Activated CD8-positive, alpha-beta memory T cell treated with anti-CD3 and anti-CD28 coated beads, Interleukin-2, amount 50 U/mL, for 4 hours (primary cell): ENCODE data around the gene FDXACB1.
"Not testable (repeated sequence)": the region's sequence is repeated elsewhere in the genome, so short reads cannot be mapped to it uniquely, and the experiment has no call there.

Experiments
- DNase-seq: peaks from one replicate; pipeline ENCODE4 v3.0.0-alpha.2; 2020

FDXACB1 gene

DNA sequence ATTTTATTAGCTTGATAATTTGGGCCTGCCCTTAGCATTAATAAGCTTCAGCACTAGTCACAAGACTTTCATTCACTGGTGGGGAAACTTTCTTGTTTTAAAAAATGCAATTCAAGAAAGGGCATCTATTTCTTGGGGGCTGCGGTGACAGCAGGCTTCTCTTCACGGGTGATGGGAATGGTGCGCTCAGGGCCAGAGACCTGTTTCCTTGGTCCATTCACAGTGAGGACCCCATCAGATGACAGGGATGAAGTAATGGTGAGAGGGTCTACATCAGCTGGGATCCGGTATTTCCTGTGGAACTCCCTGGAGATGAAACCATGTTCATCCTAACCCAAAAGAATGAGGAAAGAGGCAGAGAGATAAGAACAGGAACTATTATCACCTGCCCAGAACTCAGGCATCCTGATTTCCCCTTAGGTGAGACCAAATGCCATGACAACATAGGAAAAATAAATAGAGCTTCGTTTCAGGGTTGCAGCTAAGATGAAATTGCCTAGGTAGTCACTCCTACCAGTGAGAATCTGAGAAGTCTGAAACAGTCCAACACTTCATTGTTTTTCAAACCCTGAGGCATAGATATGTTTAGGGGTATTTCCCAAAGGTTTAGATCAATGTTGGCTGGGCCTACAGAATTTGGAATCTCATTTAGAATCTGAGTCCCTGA is 29.8 kb upstream of the FDXACB1 start:
- no peak for DNase-seq

DNA sequence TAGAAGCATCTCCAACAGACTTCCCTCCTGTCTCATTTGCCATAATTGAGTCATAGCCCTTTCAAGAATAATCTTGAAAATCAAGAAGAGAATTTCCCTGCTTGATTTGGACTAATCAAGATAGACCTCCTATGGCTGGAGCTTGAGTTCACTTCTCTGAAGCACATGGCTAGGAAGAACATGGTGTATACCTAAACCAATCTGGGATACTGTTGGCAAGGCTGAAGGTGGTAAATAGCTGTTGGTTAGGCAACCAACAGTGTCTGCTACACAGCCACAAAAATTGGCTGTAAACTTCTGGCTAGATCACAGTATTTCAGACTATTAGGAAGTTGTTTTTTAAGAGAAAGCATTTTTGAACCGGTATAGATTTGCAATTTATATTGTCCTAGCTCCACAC is 27.7 kb upstream of the FDXACB1 start:
- DNase-seq, result no peak

DNA sequence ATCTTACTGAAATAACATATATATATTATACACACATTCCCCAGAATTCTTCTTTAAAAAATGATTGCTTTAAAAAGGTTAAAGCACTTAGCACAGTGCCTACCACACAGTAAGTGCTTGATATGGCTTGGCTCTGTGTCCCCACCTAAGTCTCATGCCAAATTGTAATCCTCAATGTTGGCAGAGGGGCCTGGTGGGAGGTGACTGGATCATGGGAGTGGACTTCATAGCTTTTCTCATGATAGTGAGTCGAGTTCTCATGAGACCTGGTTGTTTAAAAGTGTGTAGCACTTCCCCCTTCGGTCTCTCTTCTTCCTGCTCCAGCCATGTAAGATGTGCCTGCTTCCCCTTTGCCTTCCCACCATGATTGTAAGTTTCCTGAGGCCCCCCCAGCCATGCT is 26.4 kb upstream of the FDXACB1 start:
- DNase-seq, result no peak

DNA sequence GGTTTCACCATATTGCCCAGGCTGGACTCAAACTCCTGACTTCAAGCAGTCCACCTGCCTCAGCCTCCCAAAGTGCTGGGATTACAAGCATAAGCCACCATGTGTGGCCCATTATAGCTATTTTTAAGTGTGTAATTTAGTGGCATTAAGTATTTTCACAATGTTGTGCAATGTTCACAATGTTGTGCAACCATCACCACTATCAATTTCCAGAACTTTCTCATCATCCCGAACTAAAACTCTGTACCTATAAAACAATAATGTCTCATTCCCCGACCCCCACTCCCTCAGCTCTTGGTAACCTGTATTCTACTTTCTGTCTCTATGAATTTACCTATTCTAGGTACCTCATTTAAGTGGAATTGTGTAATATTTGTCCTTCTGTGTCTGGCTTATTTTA is 7.9 kb upstream of the FDXACB1 start:
- DNase-seq, result no peak

DNA sequence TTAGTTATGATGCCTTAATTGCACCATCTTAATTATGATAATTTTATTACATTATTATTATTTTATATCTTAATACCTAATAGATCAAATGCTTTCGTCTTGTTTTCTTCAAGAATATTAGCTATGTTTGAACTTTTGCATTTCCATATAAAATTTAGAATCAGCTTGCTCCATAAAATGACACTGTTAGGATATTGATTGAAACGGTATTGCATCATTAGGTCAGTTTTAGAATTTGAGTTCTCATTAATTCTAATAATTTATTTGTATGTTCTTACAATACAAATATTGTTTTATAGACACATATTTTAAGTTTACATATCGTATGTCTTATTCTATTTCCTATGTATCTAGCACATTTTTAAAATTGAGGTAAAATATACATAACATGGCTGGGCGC is 7.1 kb upstream of the FDXACB1 start:
- no peak for DNase-seq

DNA sequence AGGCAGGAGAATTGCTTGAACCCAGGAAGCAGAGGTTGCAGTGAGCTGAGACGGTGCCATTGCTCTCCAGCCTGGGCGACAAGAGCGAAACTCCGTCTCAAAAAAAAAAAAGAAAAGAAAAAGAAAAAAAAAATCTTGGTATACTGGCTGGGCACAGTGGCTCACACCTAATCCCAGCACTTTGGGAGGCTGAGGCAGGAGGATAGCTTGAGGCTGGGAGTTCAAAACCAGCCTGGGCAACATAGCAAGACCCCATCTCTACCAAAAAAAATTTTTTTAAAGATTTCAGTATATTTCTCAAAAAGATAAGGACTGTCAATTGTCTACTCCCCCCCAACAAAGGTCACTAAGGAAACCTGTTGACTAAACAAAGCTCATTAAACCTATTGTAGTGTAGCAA is 6.1 kb upstream of the FDXACB1 start:
- DNase-seq, result not testable (repeated sequence)

DNA sequence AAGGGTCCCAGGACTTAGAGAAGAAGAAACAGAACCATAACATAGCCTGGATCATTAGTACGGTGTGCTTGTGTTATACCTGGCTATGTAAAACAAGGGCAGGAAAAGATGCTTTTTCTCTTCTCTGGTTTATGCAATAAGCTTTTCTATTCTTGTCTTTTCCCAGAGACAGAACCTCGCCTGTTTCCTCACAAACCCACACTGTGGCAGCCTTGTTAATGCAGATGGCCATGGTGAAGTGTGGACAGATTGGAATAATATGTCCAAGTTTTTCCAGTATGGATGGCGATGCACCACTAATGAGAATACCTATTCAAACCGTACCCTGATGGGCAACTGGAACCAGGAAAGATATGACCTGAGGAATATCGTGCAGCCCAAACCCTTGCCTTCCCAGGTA is 3.2 kb upstream of the FDXACB1 start:
- DNase-seq, result no peak

DNA sequence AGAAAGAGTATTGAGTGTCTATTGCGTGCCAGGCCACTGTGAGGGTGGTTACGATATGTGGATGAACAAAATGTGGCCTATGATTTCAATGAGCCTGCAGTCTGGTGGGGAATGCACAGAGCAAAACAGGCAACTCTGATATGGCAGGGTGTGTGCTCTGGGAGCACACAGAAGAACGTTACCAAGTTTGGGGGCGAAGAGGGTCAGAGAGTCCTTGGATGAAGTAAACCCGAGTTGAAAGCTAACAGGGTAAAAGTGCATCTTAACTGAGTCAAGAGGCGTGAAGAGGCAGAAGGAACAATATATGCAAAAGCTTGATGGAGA is 634 bp upstream of the FDXACB1 start:
- DNase-seq, result no peak

DNA sequence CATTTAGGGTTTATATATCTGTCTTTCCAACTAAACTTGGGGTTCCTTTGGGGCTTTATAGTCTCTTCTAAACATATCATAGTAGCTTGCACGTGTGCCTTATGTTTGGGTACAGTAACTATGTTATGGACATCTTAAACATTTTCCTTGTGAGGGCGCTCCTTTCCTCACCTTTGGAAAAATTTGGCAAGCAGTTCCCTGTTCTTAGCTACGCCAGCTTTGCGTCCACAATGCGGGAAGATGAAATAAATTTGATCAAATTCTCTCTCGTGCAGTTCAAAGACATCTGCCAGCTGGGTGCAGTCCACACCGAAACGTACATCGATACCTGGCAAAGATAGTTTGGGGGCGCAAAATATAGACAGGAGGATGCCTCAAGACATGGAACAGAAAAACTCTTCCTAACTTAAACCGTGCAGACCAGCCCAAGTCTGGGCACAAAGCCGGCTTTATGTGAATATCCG is 548 bp downstream of the FDXACB1 start:
- DNase-seq, result no peak

DNA sequence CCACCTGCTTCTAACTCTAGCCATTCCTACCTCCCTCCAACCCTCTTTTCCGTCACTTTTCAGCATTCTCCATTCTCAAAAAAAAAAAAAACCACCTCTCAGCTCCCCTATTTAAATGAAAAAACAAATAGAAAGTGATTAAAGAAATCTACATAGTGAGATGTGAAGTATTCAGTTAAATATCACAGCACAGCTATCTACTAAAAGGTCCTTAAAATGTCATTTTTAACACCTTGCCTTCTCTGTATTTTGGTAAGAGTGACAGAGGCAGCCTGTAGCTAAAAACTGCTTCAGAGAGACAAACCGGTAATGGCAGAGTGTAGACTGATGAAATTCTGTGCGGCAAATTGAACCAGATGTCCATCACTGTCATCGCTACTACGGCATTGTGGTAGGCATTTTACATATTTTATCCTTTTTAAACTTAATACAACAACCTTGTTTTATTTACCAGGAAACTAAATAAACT is 7.2 kb downstream of the FDXACB1 start:
- DNase-seq, result no peak

DNA sequence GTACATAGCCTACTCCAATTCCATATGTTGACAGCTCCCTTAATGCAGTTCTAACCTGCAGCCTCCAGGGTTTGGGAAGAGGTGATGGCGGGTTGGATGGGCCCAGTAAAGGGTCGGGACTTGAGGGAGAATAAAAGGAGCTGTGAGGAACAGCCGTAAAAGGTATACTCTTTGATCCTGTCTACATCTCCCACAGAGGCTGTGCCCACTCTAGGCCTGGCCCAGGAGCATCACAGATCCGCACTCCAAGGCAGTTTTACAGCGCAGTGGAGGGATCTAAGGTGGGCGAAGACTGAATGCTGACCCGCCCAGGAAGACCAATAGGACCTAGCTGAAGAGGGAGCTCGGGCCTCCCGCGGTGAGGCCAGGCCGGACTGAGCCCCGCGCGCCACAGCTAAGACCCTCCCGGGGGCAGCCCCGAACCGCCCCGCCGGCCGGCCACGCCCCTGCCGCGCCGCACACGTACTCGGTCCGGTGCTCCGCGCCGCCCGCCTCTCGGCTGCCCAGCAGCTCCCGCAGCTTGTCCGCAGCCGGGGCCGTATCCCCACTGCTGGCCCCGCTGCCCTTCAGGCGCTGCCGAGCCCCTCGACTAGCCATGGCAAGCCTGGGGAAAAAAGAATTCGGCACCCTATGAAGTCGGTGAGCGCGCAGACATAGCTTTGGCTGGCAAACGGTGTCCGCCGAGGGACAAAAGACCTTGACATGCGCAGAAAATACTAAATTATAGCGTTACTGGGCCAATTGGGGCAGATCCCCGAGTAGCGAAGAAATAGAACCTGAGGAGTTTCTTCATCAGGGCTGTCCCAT is 7.9 kb downstream of the FDXACB1 start, which contains the start of gene ALG9:
Gene ALG9 (minus strand): TSS at position 696 of the 807 bp plus-strand sequence. CDS start 99 bp downstream, at position 597.
- DNase-seq, result peak; percentile 90

DNA sequence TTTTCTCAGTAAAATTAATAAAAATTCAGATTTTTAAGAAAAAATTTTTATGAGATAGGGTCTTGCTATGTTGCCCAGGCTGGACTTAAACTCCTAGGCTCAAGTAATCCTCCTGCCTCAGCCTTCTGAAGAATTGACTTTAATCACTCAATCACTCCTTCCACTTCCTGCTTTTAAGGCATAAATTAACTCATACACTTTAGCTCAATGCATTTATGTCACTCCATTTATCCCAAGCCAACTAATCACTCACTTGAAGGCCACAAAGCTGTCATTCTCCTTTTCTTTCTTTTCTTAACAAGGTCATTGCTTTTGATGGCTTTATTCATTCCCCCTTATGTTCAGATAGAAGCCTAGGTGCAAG is 8.5 kb downstream of the FDXACB1 start:
- DNase-seq, result no peak

DNA sequence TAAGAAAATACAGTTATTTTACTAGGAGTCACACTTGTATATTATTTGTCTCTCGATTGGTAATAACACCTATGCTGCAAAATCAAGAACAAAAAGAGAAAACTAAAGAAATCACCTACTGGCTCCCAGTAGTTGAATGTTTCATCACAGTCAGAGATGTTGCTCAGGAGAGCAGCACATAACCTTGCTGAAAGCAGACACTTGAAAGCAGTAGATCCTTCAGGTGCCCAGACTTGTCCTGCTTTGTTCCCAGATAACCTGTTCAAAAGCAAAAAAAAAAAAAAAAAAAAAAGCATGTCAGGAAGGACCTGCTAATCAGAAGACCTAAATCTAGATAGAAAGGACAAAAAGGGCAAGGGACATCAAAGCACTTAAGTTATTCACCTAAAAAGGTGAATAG is 8.9 kb downstream of the FDXACB1 start:
- no peak for DNase-seq

DNA sequence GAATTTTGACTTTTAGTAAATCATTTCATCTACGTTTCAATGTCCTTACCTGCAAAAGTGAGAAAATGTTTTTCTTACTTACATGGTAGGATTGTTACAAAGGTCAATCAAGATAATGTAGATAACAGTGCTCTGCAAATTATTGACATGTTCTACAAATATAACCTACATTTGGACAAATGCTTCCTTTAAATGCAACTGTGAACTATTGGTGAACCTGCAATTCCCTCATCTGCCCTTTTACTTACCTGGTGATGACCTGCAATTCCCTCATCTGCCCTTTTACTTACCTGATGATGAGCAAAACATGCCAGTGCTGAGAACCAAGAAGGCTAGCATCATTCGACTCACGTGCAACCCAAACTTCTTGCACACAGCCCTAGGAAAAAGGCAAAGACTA is 18.7 kb downstream of the FDXACB1 start:
- no peak for DNase-seq

DNA sequence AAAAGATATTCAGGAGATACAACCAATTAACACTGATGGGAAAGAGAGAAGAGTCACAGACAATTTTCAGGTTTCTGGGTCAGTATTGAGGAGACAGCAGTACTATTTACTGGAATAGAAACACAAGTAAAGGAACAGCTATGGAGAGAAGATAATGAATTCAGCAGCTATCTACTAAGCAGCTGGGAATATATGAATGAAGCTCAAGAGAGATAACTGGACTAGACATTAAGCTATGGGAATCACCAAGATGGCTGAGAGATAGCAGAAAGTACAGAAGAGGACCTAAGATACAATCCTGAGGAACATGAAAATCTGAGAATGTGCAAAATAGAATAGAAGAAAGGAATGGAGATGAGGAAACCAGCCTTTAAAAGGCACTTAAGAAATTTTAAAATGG is 23.5 kb downstream of the FDXACB1 start:
- no peak for DNase-seq

DNA sequence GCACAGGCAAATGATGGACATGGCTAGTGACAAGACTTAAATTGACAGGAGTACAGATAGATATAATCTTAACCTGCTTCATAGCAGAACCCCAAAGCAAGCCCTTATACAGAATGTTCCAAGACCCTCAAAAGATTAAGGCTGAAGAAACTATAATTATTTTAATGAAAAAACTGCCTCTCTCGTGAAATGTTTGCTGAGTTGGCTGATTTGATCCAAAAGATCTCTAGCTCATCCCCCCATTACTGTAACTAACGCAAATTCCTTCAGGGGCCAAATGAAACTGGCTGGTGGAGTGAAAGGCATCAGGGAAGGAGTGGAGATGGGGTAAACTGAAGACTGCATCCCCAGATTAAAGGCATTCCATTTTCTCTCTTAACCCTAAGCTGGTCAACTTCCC is 26.9 kb downstream of the FDXACB1 start:
- DNase-seq, result no peak

DNA sequence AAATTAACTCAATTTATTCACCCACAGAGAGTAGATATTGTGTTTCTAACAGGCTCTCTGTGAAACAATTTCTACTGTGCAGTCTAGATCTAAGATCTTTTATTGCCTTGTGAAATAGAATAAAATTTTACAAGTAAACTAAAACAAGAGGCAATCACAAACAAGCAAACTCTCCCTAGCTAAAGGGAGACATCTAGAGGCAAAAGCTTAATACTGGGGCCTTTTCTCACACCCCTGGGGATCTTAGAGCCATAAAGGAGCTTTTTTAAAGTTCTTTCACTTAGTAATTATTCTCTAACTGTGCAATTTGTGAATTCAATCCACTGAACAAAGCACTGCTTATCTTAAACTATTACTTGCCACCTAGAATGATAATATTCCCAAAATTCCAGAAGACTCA is 27.3 kb downstream of the FDXACB1 start:
- no peak for DNase-seq

DNA sequence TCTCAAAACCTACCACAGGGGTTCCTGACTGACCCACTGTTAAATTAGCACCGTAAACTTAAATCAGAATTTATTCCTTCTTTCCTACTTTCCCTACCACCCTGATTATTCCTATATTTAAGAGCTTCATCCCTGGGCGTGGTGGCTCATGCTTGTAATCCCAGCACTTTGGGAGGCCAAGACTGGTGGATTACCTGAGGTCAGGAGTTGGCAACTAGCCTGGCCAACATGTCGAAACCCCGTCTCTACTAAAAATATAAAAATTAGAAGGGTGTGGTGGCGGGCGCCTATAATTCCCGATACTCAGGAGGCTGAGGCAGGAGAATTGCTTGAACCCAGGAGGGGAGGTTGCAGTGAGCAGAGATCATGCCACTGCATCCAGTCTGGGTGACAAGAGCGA is 27.9 kb downstream of the FDXACB1 start:
- no peak for DNase-seq

DNA sequence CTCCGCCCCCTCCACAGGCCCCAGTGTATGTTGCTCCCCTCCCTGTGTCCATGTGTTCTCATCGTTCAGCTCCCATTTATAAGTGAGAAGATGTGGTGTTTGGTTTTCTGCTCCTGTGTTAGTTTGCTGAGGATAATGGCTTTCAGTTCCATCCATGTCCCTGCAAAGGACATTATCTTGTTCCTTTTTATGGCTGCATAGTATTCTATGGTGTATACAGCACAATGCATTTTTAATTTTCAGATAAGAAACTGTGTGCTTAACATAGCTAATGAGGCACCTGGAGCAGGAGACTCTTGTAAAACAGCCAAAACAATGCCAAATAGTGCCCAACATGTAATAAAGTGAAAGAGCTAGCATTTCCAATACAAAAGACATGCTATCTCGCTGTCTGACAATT is 29.3 kb downstream of the FDXACB1 start:
- DNase-seq, result no peak

DNA sequence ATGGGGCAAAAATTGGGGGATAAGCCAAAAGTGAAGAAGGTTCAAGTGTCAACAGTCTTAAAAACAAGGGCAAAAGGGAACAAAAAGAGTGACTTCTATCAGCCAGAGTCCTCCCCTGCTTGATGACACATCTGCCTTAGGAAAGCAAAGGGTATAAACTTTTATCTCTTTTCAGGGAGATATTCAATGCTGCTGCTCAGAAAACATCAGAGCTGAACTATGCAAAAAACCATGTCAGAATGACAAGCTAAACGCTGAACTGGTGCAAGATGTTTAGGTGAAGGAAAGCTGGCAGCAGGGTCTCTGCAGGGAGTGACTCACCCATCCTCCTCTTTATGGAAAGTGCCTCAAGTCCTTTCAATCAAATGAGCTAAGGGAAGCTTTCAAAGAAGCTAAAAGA is 32.3 kb downstream of the FDXACB1 start:
- no peak for DNase-seq

DNA sequence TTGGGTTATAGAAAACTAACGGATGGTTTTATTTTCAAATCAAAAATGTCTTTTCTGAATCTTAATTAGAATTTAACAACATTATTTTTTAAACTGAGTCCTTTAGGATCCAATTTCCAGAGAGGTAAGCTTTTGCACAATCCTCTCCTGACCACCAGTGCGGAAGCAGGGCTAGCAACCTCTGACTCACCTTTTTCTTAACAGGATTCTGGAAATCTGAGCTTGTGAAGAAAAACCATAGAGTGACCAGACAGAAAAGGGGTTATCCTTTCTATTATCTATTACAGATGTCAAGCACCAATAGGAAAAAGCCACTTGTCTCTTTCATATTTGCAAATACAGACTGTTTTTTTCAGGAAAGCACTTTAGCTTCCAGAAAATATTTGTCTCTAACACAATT is 32.9 kb downstream of the FDXACB1 start:
- DNase-seq, result no peak

DNA sequence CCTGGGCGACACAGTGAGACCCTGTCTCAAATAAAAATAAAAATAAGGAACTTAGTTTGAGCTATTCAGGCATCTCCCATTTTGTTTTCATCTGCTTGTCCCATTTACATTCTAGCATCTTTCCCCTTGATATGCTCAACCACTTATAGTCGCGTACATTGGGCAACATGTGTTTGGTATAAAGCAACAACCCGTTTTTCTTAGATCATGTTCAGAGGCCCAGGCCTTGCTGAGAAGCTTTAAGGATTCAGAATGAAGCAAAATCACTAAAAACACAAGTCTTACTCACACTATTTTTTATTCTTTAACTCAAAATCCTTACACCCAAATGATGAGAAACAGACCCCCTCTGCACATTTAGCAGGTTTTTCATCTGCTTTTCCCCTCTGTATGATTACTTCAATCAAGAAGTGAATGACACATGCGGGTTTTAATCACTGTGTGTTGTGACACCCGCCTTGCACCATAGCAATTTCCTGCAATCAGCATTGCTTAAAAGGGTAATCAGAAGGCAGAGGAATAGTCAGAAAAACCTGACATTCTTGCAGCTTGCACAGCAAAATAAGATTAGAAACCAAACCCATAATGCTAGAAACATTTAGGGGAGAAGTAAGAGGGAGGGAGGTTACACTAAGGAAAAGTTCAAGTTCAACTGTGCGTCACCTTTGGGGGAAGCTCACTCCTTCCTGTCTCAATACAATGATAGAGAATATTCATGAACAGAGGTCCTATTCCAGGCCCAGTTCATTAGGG is 33.5 kb downstream of the FDXACB1 start:
- no peak for DNase-seq

DNA sequence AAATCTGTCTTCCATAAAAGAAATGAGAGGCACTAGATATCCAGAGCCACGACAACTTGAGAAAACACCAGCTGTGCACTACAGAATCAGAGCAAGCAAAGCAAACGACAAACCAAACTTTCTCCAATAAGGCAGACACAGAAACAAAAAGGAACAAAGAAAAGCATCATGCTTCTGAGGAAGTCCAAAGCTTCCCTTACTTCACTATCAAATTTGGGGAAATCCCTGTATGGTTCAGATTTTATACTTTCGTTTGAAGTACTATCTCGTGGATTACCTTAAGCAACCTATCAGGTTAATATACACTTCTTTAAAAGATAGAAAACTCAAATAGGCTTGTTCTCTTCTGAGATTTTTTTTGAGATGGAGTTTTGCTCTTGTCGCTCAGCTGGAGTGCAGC is 35.3 kb downstream of the FDXACB1 start:
- DNase-seq, result no peak
